Liver (tissue), 9 donors: ENCODE measurements around the gene CETN1. TPM values are rescaled to one million over a fixed set of nuclear protein-coding genes. Genes with fewer than 3 reads are reported as not detected.

Experiments used
- DNase-seq: peaks from one replicate; pipeline ENCODE4 v3.0.0-alpha.2; 2017; ENCODE audit warnings: low spot score
- H3K27ac ChIP-seq, 2 donors: one replicate each; pipeline ENCODE4 v1.7.0; 2013; ENCODE audit warnings: inconsistent platforms in 2 of 2, low read length in 2 of 2, control low read depth in 1 of 2, low read depth in 1 of 2, mild to moderate bottlenecking in 1 of 2
- H3K27me3 ChIP-seq, 4 donors: one replicate each; pipeline versions ENCODE4 v1.6.1 to v1.7.0; 2013; ENCODE audit warnings: low read length in 3 of 4, inconsistent platforms in 1 of 4, mild to moderate bottlenecking in 1 of 4, moderate library complexity in 1 of 4; ENCODE audit not compliant: control insufficient read depth in 4 of 4, insufficient read depth in 4 of 4
- H3K36me3 ChIP-seq, 4 donors: one replicate each; pipeline versions ENCODE4 v1.6.1 to v1.7.0; 2013; ENCODE audit warnings: low read length in 3 of 4, mild to moderate bottlenecking in 3 of 4, low read depth in 1 of 4, moderate library complexity in 1 of 4; ENCODE audit not compliant: control insufficient read depth in 4 of 4, insufficient read depth in 3 of 4
- H3K4me1 ChIP-seq, 4 donors: one replicate each; pipeline versions ENCODE4 v1.6.1 to v1.7.0; 2013; ENCODE audit warnings: low read length in 3 of 4, mild to moderate bottlenecking in 3 of 4, moderate library complexity in 1 of 4; ENCODE audit not compliant: control insufficient read depth in 4 of 4, insufficient read depth in 4 of 4
- H3K4me3 ChIP-seq, 3 donors: one replicate each; pipeline versions ENCODE4 v1.6.1 to v1.7.0; 2013; ENCODE audit warnings: low read length in 3 of 3, control low read depth in 1 of 3, low read depth in 1 of 3, mild to moderate bottlenecking in 1 of 3
- H3K9ac ChIP-seq, 2 donors: one replicate each; pipeline ENCODE4 v1.7.0; 2013; ENCODE audit warnings: low read length in 2 of 2, mild to moderate bottlenecking in 2 of 2, moderate library complexity in 2 of 2, control low read depth in 1 of 2, low read depth in 1 of 2
- H3K9me3 ChIP-seq, 4 donors: one replicate each; pipeline versions ENCODE4 v1.6.1 to v1.7.0; 2013; ENCODE audit warnings: low read length in 3 of 4; ENCODE audit not compliant: control insufficient read depth in 4 of 4
- EGR1 ChIP-seq, 2 donors: IDR thresholded peaks; 2 replicates each; pipeline ENCODE4 v1.6.1; 2016 to 2018; ENCODE audit warnings: antibody characterized with exemption in 2 of 2, low read depth in 2 of 2
- FOXA1 ChIP-seq: IDR thresholded peaks from 2 replicates; pipeline ENCODE4 v1.6.1; 2016; ENCODE audit warnings: antibody characterized with exemption
- FOXA2 ChIP-seq: IDR thresholded peaks from 2 replicates; pipeline ENCODE4 v1.6.1; 2016; ENCODE audit warnings: antibody characterized with exemption
- GABPA ChIP-seq, 2 donors: IDR thresholded peaks in 1 of 2; conservative IDR thresholded peaks in 1 of 2; 2 replicates each; pipeline ENCODE4 v1.6.1; 2016; ENCODE audit warnings: antibody characterized with exemption in 2 of 2, mild to moderate bottlenecking in 1 of 2, moderate library complexity in 1 of 2
- HNF4A ChIP-seq, 2 donors: conservative IDR thresholded peaks; 2 replicates each; pipeline ENCODE4 v1.6.1; 2016; ENCODE audit warnings: antibody characterized with exemption in 2 of 2, mild to moderate bottlenecking in 2 of 2
- HNF4G ChIP-seq: IDR thresholded peaks from 2 replicates; pipeline ENCODE4 v1.6.1; 2016; ENCODE audit warnings: antibody characterized with exemption
- NR2F2 ChIP-seq: IDR thresholded peaks from 2 replicates; pipeline ENCODE4 v1.6.1; 2016; ENCODE audit warnings: antibody characterized with exemption
- RXRA ChIP-seq, 2 donors: IDR thresholded peaks; 2 replicates each; pipeline ENCODE4 v1.6.1; 2017 to 2018; ENCODE audit warnings: antibody characterized with exemption in 2 of 2, mild to moderate bottlenecking in 1 of 2
- SP1 ChIP-seq: IDR thresholded peaks from 2 replicates; pipeline ENCODE4 v1.6.1; 2018; ENCODE audit warnings: antibody characterized with exemption, mild to moderate bottlenecking
- TAF1 ChIP-seq: conservative IDR thresholded peaks from 2 replicates; pipeline ENCODE4 v1.6.1; 2016; ENCODE audit warnings: antibody characterized with exemption, mild to moderate bottlenecking
- WGBS: extraction: QIAGEN DNeasy Blood & Tissue Kit; methylation state at CpG from one replicate; pipeline ENCODE4 v1.1.7; 2013; 5-methylcytosine and 5-hydroxymethylcytosine counted together
- polyA plus RNA-seq, 2 donors: library from polyadenylated mRNA; stranded (reverse) in 1 of 2; unstranded in 1 of 2; fragments of 200-250 nt in 1 of 2; fragments of >200 nt in 1 of 2; fragmentation: Nextera tagmentation in 1 of 2; extraction: Ambion mirVana in 1 of 2; gene quantifications; one replicate each; pipeline versions ENCODE4 v1.2.1 to v1.2.3, GENCODE V29; 2013 to 2015
- total RNA-seq, 2 donors: library from RNA; depleted of rRNA; stranded (reverse); fragments of >200 nt; gene quantifications; one replicate each; pipeline ENCODE4 v1.2.3, GENCODE V29; 2014
- TF ChIP-seq, protein P1 (sequence below): IDR thresholded peaks from 2 replicates; pipeline ENCODE4 v1.6.1; 2016; ENCODE audit warnings: antibody characterized with exemption, mild to moderate bottlenecking
- TF ChIP-seq, protein P2 (sequence below): IDR thresholded peaks from 2 replicates; pipeline ENCODE4 v1.6.1; 2016; ENCODE audit warnings: antibody characterized with exemption
- TF ChIP-seq, protein P3 (sequence below): fragments of 150-350 bp; IDR thresholded peaks from 2 replicates; pipeline ENCODE4 v1.5.1; 2017; ENCODE audit warnings: improper control_type of control experiment, low read depth, low read length; ENCODE audit not compliant: missing input control
- TF ChIP-seq, protein P4 (sequence below): IDR thresholded peaks from 2 replicates; pipeline ENCODE4 v1.6.1; 2016; ENCODE audit warnings: antibody characterized with exemption
- donor health status: healthy.
- donor health status: healthy.
- donor health status: healthy.
- donor health status: healthy.
- donor health status: healthy.

Gene CETN1
- total and polyA plus RNA-seq, 4 donors: not detected

DNA sequence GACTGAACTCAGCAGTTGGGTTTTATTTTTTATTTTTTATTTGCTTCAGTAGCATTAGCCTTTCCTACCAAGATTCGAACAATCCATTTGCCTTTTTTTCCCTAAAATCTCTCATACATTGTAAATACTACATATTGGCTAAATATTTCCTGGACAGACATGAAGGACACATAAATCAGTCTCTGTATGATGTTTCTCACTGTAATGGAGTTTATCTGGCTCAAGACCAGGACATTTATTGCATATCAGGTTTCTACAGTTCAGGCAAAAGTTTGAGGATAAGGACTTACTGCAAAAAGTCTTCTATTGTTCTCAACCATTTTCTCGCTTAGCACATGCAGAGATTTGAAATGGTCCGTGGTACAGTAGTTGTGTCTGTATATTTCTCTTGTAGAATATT is 19.9 kb downstream of the CETN1 start:
- no peaks in the 10 kb centered on the region for H3K36me3 ChIP-seq
- TF ChIP-seq, protein P1, sequence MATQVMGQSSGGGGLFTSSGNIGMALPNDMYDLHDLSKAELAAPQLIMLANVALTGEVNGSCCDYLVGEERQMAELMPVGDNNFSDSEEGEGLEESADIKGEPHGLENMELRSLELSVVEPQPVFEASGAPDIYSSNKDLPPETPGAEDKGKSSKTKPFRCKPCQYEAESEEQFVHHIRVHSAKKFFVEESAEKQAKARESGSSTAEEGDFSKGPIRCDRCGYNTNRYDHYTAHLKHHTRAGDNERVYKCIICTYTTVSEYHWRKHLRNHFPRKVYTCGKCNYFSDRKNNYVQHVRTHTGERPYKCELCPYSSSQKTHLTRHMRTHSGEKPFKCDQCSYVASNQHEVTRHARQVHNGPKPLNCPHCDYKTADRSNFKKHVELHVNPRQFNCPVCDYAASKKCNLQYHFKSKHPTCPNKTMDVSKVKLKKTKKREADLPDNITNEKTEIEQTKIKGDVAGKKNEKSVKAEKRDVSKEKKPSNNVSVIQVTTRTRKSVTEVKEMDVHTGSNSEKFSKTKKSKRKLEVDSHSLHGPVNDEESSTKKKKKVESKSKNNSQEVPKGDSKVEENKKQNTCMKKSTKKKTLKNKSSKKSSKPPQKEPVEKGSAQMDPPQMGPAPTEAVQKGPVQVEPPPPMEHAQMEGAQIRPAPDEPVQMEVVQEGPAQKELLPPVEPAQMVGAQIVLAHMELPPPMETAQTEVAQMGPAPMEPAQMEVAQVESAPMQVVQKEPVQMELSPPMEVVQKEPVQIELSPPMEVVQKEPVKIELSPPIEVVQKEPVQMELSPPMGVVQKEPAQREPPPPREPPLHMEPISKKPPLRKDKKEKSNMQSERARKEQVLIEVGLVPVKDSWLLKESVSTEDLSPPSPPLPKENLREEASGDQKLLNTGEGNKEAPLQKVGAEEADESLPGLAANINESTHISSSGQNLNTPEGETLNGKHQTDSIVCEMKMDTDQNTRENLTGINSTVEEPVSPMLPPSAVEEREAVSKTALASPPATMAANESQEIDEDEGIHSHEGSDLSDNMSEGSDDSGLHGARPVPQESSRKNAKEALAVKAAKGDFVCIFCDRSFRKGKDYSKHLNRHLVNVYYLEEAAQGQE: no peak
- TF ChIP-seq HNF4G: no peak
- TF ChIP-seq FOXA1: no peak
- H3K4me3 ChIP-seq: no peak overlapping the region
- whole genome bisulfite sequencing: 79% methylated on average over 3 of the region's 3 CpGs
- H3K4me1 ChIP-seq: peaks cover 3 to 5% (median 4%) of the 10 kb centered on the region in 4 donors
- no peaks in the 10 kb centered on the region for H3K9me3 ChIP-seq
- DNase-seq: no peak
- no peak overlapping the region for H3K27ac ChIP-seq
- no peak overlapping the region for H3K9ac ChIP-seq
- H3K27me3 ChIP-seq: no peaks in the 10 kb centered on the region

DNA sequence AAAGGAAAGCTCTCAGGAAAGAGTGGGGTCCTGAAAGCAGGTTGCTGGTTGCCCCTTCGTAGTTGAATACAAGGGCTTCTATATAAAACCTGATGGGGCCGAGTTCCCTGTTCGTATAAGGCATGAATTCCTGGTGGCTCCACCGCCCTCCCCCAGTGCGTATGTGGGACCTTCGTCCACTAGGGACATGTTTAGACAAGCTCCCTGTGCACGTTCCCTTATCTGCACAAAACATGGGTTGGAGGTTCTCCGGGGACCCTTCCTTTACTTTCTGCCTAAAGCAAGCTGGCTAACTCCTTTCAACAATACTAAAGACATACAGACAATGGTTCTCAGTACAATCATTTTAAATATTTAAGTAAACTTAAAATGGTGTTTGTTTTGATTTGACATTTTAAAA is 24.6 kb downstream of the CETN1 start:
- Histone ChIP-seq H3K27ac (no peak overlapping the region), H3K9ac (no peak overlapping the region), H3K4me3 (no peak overlapping the region), H3K36me3 (no peaks in the 10 kb centered on the region), H3K27me3 (no peaks in the 10 kb centered on the region), H3K4me1 (no peaks in the 10 kb centered on the region), H3K9me3 (no peaks in the 10 kb centered on the region)
- TF ChIP-seq HNF4A (conservative IDR thresholded peaks at IDR 0.05): no peak
- TF ChIP-seq, protein P2, sequence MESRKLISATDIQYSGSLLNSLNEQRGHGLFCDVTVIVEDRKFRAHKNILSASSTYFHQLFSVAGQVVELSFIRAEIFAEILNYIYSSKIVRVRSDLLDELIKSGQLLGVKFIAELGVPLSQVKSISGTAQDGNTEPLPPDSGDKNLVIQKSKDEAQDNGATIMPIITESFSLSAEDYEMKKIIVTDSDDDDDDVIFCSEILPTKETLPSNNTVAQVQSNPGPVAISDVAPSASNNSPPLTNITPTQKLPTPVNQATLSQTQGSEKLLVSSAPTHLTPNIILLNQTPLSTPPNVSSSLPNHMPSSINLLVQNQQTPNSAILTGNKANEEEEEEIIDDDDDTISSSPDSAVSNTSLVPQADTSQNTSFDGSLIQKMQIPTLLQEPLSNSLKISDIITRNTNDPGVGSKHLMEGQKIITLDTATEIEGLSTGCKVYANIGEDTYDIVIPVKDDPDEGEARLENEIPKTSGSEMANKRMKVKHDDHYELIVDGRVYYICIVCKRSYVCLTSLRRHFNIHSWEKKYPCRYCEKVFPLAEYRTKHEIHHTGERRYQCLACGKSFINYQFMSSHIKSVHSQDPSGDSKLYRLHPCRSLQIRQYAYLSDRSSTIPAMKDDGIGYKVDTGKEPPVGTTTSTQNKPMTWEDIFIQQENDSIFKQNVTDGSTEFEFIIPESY: no peak
- TF ChIP-seq EGR1 (IDR thresholded peaks at IDR 0.05; ENCODE audit: low read depth in 2 of 2): no peak
- no peak for TF ChIP-seq RXRA (IDR thresholded peaks at IDR 0.05)
- TF ChIP-seq, protein P3, sequence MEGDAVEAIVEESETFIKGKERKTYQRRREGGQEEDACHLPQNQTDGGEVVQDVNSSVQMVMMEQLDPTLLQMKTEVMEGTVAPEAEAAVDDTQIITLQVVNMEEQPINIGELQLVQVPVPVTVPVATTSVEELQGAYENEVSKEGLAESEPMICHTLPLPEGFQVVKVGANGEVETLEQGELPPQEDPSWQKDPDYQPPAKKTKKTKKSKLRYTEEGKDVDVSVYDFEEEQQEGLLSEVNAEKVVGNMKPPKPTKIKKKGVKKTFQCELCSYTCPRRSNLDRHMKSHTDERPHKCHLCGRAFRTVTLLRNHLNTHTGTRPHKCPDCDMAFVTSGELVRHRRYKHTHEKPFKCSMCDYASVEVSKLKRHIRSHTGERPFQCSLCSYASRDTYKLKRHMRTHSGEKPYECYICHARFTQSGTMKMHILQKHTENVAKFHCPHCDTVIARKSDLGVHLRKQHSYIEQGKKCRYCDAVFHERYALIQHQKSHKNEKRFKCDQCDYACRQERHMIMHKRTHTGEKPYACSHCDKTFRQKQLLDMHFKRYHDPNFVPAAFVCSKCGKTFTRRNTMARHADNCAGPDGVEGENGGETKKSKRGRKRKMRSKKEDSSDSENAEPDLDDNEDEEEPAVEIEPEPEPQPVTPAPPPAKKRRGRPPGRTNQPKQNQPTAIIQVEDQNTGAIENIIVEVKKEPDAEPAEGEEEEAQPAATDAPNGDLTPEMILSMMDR: no peak
- TF ChIP-seq FOXA2: no peak
- TF ChIP-seq, protein P4, sequence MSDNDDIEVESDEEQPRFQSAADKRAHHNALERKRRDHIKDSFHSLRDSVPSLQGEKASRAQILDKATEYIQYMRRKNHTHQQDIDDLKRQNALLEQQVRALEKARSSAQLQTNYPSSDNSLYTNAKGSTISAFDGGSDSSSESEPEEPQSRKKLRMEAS: no peak
- TF ChIP-seq GABPA (IDR thresholded peaks at IDR 0.05 in 1 of 2, conservative IDR thresholded peaks at IDR 0.05 in 1 of 2): no peak
- TF ChIP-seq SP1: no peak
- no peak for TF ChIP-seq NR2F2
- TF ChIP-seq TAF1: no peak
- DNase-seq: no peak
- 68% methylated on average over 8 of the region's 8 CpGs for WGBS
